Measurements from ENCODE around the gene TGM2. TPM values are rescaled to one million over a fixed set of nuclear protein-coding genes. Genes with fewer than 3 reads are reported as not detected.

TGM2 gene
- total RNA-seq, 4 donors from 2014 or later = 2.8 to 33.2 (median 11.5) TPM

DNA sequence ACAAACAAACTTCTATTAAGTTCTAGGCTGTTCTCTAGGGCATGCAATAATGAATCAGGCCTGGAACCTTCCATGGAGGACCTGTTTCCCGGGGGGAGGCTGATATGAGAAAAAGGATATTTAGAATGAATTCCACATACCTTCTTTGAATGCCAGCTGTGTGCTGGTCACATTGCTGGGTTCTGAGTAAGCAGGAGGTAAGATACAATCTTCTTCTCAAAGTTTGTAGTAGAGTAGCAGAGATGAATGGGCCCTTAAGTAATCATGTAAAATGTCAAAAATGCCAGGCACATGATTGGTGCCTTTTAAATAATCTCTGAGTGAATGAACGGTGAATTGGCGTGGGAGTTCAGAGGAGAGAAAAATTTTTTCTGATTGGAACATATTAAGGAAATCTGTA lies 47.4 kb downstream of the TGM2 start:
- TF ChIP-seq CTCF (IDR thresholded peaks at IDR 0.05) (no peak), POLR2A (IDR thresholded peaks at IDR 0.05) (no peak)
- Histone ChIP-seq H3K36me3 (no peaks in the 10 kb centered on the region), H3K4me1 (peaks cover 0 to 3% (median 0%) of the 10 kb centered on the region in 3 donors), H3K4me3 (no peak overlapping the region), H3K9me3 (no peaks in the 10 kb centered on the region), H3K27ac (no peak overlapping the region), H3K27me3 (no peaks in the 10 kb centered on the region)
- WGBS, 2 donors = 72 to 73% methylated on average over 3 of the region's 3 CpGs
- intact Hi-C loops (cut with DNase I) = no loop called here
- no peak for DNase-seq

GRCh38 chr20:38117205-38117604 lies 47.9 kb downstream of the TGM2 start:
- H3K4me3 ChIP-seq = no peak overlapping the region
- no peaks in the 10 kb centered on the region for H3K9me3 ChIP-seq
- intact Hi-C loops (cut with DNase I) = no loop called here
- DNase-seq = no peak
- H3K4me1 ChIP-seq = no peaks in the 10 kb centered on the region
- TF ChIP-seq POLR2A (IDR thresholded peaks at IDR 0.05) (no peak), CTCF (IDR thresholded peaks at IDR 0.05) (no peak)
- WGBS, 2 donors = 78 to 91% methylated on average over 2 of the region's 2 CpGs
- H3K27me3 ChIP-seq = no peaks in the 10 kb centered on the region
- H3K36me3 ChIP-seq = no peaks in the 10 kb centered on the region
- H3K27ac ChIP-seq = no peak overlapping the region

DNA sequence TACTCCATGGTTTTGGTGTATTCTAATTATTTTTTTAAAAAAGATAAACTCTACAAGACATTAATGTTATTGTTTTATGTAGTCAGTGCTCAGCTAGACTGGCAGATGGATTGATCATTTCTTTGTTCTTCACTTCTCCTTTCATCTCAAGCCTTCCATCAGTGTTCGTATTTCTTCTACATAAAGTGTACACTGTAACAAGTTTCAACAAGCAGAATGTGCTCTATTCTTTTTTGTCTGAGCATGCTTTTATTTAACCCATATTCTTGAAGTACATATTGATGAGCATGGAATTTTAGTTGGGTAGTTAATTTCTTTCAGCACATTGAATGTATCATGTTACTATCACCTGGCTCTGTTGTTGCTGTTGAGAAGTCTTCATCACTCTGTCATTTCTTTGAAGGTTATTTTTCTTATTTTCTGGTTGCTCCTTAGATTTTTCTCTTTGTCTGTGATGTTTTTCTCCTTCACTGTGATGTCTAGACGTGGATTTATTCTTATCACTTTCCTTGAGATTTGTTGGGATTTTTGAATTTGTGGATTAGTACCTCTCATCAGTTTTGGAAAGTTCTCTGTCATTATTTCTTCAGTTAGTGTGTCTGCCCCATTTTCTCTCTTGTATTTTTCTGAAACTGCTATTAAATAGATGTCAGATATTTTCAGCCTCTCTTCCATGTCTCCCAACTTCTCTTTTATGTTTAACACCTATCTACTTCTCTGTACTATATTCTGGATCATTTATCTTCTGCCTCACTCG lies 48.5 kb downstream of the TGM2 start:
- Histone ChIP-seq H3K36me3 (no peaks in the 10 kb centered on the region), H3K27me3 (no peaks in the 10 kb centered on the region), H3K9me3 (no peaks in the 10 kb centered on the region), H3K27ac (no peak overlapping the region), H3K4me3 (no peak overlapping the region), H3K4me1 (no peaks in the 10 kb centered on the region)
- no peak for DNase-seq
- 34 to 37% methylated on average over 3 of the region's 3 CpGs for WGBS, 2 donors
- intact Hi-C loops (cut with DNase I) = no loop called here
- no peak for TF ChIP-seq POLR2A (IDR thresholded peaks at IDR 0.05)

DNA sequence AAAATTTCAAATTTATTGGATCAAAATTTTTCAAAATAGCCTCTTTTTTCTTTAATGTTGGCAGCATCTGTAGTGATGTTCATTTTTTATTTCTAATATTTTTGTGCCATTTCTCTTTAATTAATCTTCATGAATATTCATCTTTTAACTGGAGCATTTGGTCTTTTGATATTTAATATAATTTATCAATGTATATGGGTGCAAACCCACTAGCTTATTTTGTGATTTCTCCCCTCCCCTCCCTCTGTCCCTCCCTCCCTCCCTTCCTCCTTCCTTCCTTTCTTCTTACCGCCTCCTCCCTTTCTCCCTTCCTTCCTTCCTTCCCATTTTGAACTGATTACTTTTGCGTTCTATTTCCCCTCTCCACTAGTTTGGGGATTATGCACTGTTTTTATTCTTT lies 49.2 kb downstream of the TGM2 start:
- WGBS, 2 donors = 58 to 70% methylated on average over 1 to 2 of the region's 2 CpGs
- Histone ChIP-seq H3K9me3 (no peaks in the 10 kb centered on the region), H3K27me3 (no peaks in the 10 kb centered on the region), H3K4me1 (peaks cover 0 to under 1% (median under 1%) of the 10 kb centered on the region in 3 donors), H3K4me3 (no peak overlapping the region), H3K36me3 (no peaks in the 10 kb centered on the region), H3K27ac (no peak overlapping the region)
- intact Hi-C loops (cut with DNase I) = no loop called here
- no peak for DNase-seq
- TF ChIP-seq CTCF (IDR thresholded peaks at IDR 0.05) = no peak
- TF ChIP-seq POLR2A (IDR thresholded peaks at IDR 0.05) = no peak

GRCh38 chr20:38115205-38115604 lies 49.9 kb downstream of the TGM2 start:
- no peak for DNase-seq
- Histone ChIP-seq H3K27ac (no peak overlapping the region), H3K36me3 (no peaks in the 10 kb centered on the region), H3K4me3 (no peak overlapping the region), H3K27me3 (no peaks in the 10 kb centered on the region), H3K9me3 (no peaks in the 10 kb centered on the region), H3K4me1 (peaks cover 0 to 8% (median 7%) of the 10 kb centered on the region in 3 donors)
- TF ChIP-seq CTCF (IDR thresholded peaks at IDR 0.05) (no peak), POLR2A (IDR thresholded peaks at IDR 0.05) (no peak)
- WGBS, 2 donors = 92% methylated on average over 1 of the region's 1 CpG
- intact Hi-C loops (cut with DNase I) = no loop called here

All from esophagus squamous epithelium (tissue), 5 donors.